Measurements from ENCODE around the gene EFR3B.

Gene EFR3B

GRCh38 chr2:25042321-25043240 is 705 bp downstream of the EFR3B start:
- peaks cover 13% of the 10 kb centered on the region for H3K27me3 ChIP-seq (ENCODE audit: insufficient read depth, low read length)
- H3K4me1 ChIP-seq (ENCODE audit: insufficient read depth, low read length): peaks cover 18% of the 10 kb centered on the region
- H3K9me3 ChIP-seq (ENCODE audit: low read length): no peaks in the 10 kb centered on the region
- H3K4me3 ChIP-seq (ENCODE audit: low read length): peak overlapping the region; percentile 62
- H3K36me3 ChIP-seq (ENCODE audit: insufficient read depth, low read length): no peaks in the 10 kb centered on the region
- peak overlapping the region; percentile 93 for H2AFZ ChIP-seq (ENCODE audit: low read depth, low read length)

- H3K27me3 ChIP-seq (ENCODE audit: insufficient read depth, low read length): peaks cover 8% of the 10 kb centered on the region
- no peak overlapping the region for H2AFZ ChIP-seq (ENCODE audit: low read depth, low read length)
- H3K4me1 ChIP-seq (ENCODE audit: insufficient read depth, low read length): peaks cover 18% of the 10 kb centered on the region
- H3K36me3 ChIP-seq (ENCODE audit: insufficient read depth, low read length): no peaks in the 10 kb centered on the region
- H3K9me3 ChIP-seq (ENCODE audit: low read length): no peaks in the 10 kb centered on the region
- H3K4me3 ChIP-seq (ENCODE audit: low read length): peak overlapping the region; percentile 62
These were observed 1.5 kb downstream of the EFR3B start for GRCh38 chr2:25043241-25043867.

GRCh38 chr2:25044011-25044410 is 2.1 kb downstream of the EFR3B start:
- no peaks in the 10 kb centered on the region for H3K36me3 ChIP-seq (ENCODE audit: insufficient read depth, low read length)
- no peaks in the 10 kb centered on the region for H3K9me3 ChIP-seq (ENCODE audit: low read length)
- H3K4me3 ChIP-seq (ENCODE audit: low read length): no peak overlapping the region
- peaks cover 18% of the 10 kb centered on the region for H3K4me1 ChIP-seq (ENCODE audit: insufficient read depth, low read length)
- no peak overlapping the region for H2AFZ ChIP-seq (ENCODE audit: low read depth, low read length)
- H3K27me3 ChIP-seq (ENCODE audit: insufficient read depth, low read length): peaks cover 8% of the 10 kb centered on the region

GRCh38 chr2:25044990-25045389 is 3.1 kb downstream of the EFR3B start:
- Histone ChIP-seq H3K4me3 (ENCODE audit: low read length) (no peak overlapping the region), H3K9me3 (ENCODE audit: low read length) (no peaks in the 10 kb centered on the region), H2AFZ (ENCODE audit: low read depth, low read length) (no peak overlapping the region)

GRCh38 chr2:25049422-25049821 is 7.5 kb downstream of the EFR3B start:
- Histone ChIP-seq H3K27me3 (ENCODE audit: insufficient read depth, low read length) (peaks cover 15% of the 10 kb centered on the region), H2AFZ (ENCODE audit: low read depth, low read length) (no peak overlapping the region), H3K36me3 (ENCODE audit: insufficient read depth, low read length) (no peaks in the 10 kb centered on the region), H3K4me1 (ENCODE audit: insufficient read depth, low read length) (no peaks in the 10 kb centered on the region), H3K4me3 (ENCODE audit: low read length) (no peak overlapping the region), H3K9me3 (ENCODE audit: low read length) (peaks cover 10% of the 10 kb centered on the region)

More at GRCh38 chr2:25044990-25045389, 3.1 kb downstream of the EFR3B start:
- peaks cover 11% of the 10 kb centered on the region for H3K27me3 ChIP-seq (ENCODE audit: insufficient read depth, low read length)
- no peaks in the 10 kb centered on the region for H3K36me3 ChIP-seq (ENCODE audit: insufficient read depth, low read length)
- H3K4me1 ChIP-seq (ENCODE audit: insufficient read depth, low read length): peaks cover 18% of the 10 kb centered on the region

GRCh38 chr2:25050128-25050527 is 8.3 kb downstream of the EFR3B start:
- Histone ChIP-seq H3K36me3 (ENCODE audit: insufficient read depth, low read length) (no peaks in the 10 kb centered on the region), H2AFZ (ENCODE audit: low read depth, low read length) (no peak overlapping the region), H3K27me3 (ENCODE audit: insufficient read depth, low read length) (peaks cover 15% of the 10 kb centered on the region), H3K4me1 (ENCODE audit: insufficient read depth, low read length) (no peaks in the 10 kb centered on the region), H3K4me3 (ENCODE audit: low read length) (no peak overlapping the region), H3K9me3 (ENCODE audit: low read length) (peaks cover 10% of the 10 kb centered on the region)

GRCh38 chr2:25053041-25053440 is 11.2 kb downstream of the EFR3B start:
- H3K4me3 ChIP-seq (ENCODE audit: low read length): no peak overlapping the region
- H3K36me3 ChIP-seq (ENCODE audit: insufficient read depth, low read length): no peaks in the 10 kb centered on the region
- H3K9me3 ChIP-seq (ENCODE audit: low read length): peaks cover 10% of the 10 kb centered on the region
- peaks cover 15% of the 10 kb centered on the region for H3K27me3 ChIP-seq (ENCODE audit: insufficient read depth, low read length)
- no peak overlapping the region for H2AFZ ChIP-seq (ENCODE audit: low read depth, low read length)
- peaks cover 19% of the 10 kb centered on the region for H3K4me1 ChIP-seq (ENCODE audit: insufficient read depth, low read length)

GRCh38 chr2:25054720-25055119 is 12.8 kb downstream of the EFR3B start:
- peaks cover 11% of the 10 kb centered on the region for H3K27me3 ChIP-seq (ENCODE audit: insufficient read depth, low read length)
- peaks cover 19% of the 10 kb centered on the region for H3K4me1 ChIP-seq (ENCODE audit: insufficient read depth, low read length)
- no peak overlapping the region for H3K4me3 ChIP-seq (ENCODE audit: low read length)
- peaks cover 10% of the 10 kb centered on the region for H3K9me3 ChIP-seq (ENCODE audit: low read length)
- no peaks in the 10 kb centered on the region for H3K36me3 ChIP-seq (ENCODE audit: insufficient read depth, low read length)
- H2AFZ ChIP-seq (ENCODE audit: low read depth, low read length): no peak overlapping the region

- Histone ChIP-seq H3K36me3 (ENCODE audit: insufficient read depth, low read length) (no peaks in the 10 kb centered on the region), H3K9me3 (ENCODE audit: low read length) (peaks cover 10% of the 10 kb centered on the region), H2AFZ (ENCODE audit: low read depth, low read length) (no peak overlapping the region), H3K27me3 (ENCODE audit: insufficient read depth, low read length) (peaks cover 11% of the 10 kb centered on the region), H3K4me3 (ENCODE audit: low read length) (no peak overlapping the region), H3K4me1 (ENCODE audit: insufficient read depth, low read length) (peaks cover 19% of the 10 kb centered on the region)
These were observed 13.6 kb downstream of the EFR3B start for GRCh38 chr2:25055376-25055920.

- H3K27me3 ChIP-seq (ENCODE audit: insufficient read depth, low read length): peaks cover 11% of the 10 kb centered on the region
- no peaks in the 10 kb centered on the region for H3K36me3 ChIP-seq (ENCODE audit: insufficient read depth, low read length)
- no peak overlapping the region for H2AFZ ChIP-seq (ENCODE audit: low read depth, low read length)
- peaks cover 9% of the 10 kb centered on the region for H3K9me3 ChIP-seq (ENCODE audit: low read length)
- H3K4me1 ChIP-seq (ENCODE audit: insufficient read depth, low read length): peaks cover 19% of the 10 kb centered on the region
- no peak overlapping the region for H3K4me3 ChIP-seq (ENCODE audit: low read length)
These were observed 14.4 kb downstream of the EFR3B start for GRCh38 chr2:25056098-25056821.

- peaks cover 7% of the 10 kb centered on the region for H3K9me3 ChIP-seq (ENCODE audit: low read length)
- H3K4me3 ChIP-seq (ENCODE audit: low read length): no peak overlapping the region
- no peaks in the 10 kb centered on the region for H3K36me3 ChIP-seq (ENCODE audit: insufficient read depth, low read length)
- no peak overlapping the region for H2AFZ ChIP-seq (ENCODE audit: low read depth, low read length)
- no peaks in the 10 kb centered on the region for H3K27me3 ChIP-seq (ENCODE audit: insufficient read depth, low read length)
- no peaks in the 10 kb centered on the region for H3K4me1 ChIP-seq (ENCODE audit: insufficient read depth, low read length)
These were observed 20.6 kb downstream of the EFR3B start for GRCh38 chr2:25062511-25062917.

GRCh38 chr2:25063876-25064660 is 22.2 kb downstream of the EFR3B start:
- Histone ChIP-seq H3K36me3 (ENCODE audit: insufficient read depth, low read length) (no peaks in the 10 kb centered on the region), H3K27me3 (ENCODE audit: insufficient read depth, low read length) (no peaks in the 10 kb centered on the region), H2AFZ (ENCODE audit: low read depth, low read length) (no peak overlapping the region), H3K4me3 (ENCODE audit: low read length) (no peak overlapping the region), H3K9me3 (ENCODE audit: low read length) (peaks cover 7% of the 10 kb centered on the region), H3K4me1 (ENCODE audit: insufficient read depth, low read length) (no peaks in the 10 kb centered on the region)

Data from neuron (in vitro differentiated cells).